A673 (cell line): ENCODE data around the gene MT1B. TPM values are rescaled to one million over a fixed set of nuclear protein-coding genes. Genes with fewer than 3 reads are reported as not detected.

Experiments used
- BruUV-seq: library from RNA; stranded (reverse); fragments of 400-500 nt; replicated peaks from 2 replicates; lab custom pipeline; 2021; lab: Mats Ljungman, UMichigan
- CTCF ChIA-PET: fragments of 300-600 bp; sonication (Branson Sonifier 250); formaldehyde crosslinking; loops from one replicate; lab custom pipeline; 2022; ENCODE audit warnings: antibody characterized with exemption; lab: Charles Lee
- POLR2A ChIA-PET: fragments of 300-600 bp; sonication (Branson Sonifier 250); formaldehyde crosslinking; loops from one replicate; lab custom pipeline; 2022; ENCODE audit warnings: antibody characterized with exemption; ENCODE audit not compliant: low non-redundant PET; lab: Charles Lee
- DNase-seq: peaks from one replicate; pipeline ENCODE4 v3.0.0-alpha.2; 2015; ENCODE audit warnings: low spot score
- H3K27ac ChIP-seq: fragments of 200-600 bp; sonication (generic); 2 replicates; pipeline ENCODE4 v1.5.1; 2016; ENCODE audit warnings: mixed run types, low read depth, mild to moderate bottlenecking, mixed read lengths, antibody characterized with exemption, low read length; ENCODE audit not compliant: poor library complexity, severe bottlenecking
- H3K27me3 ChIP-seq: fragments of 200-600 bp; sonication (generic); replicated peaks from 2 replicates; pipeline ENCODE4 v1.6.1; 2017; ENCODE audit warnings: mixed run types, low read depth, mild to moderate bottlenecking, mixed read lengths, antibody characterized with exemption, low read length; ENCODE audit not compliant: insufficient read depth, poor library complexity
- H3K36me3 ChIP-seq: fragments of 200-600 bp; sonication (generic); 2 replicates; pipeline ENCODE4 v1.6.1; 2016; ENCODE audit warnings: mixed run types, mild to moderate bottlenecking, mixed read lengths, antibody characterized with exemption, low read length; ENCODE audit not compliant: insufficient read depth, poor library complexity, severe bottlenecking
- H3K4me1 ChIP-seq: fragments of 200-600 bp; sonication (generic); 2 replicates; pipeline ENCODE4 v1.6.1; 2017; ENCODE audit warnings: mixed run types, mild to moderate bottlenecking, mixed read lengths, antibody characterized with exemption, low read length; ENCODE audit not compliant: insufficient read depth, poor library complexity, severe bottlenecking
- H3K4me3 ChIP-seq: fragments of 200-600 bp; sonication (generic); 2 replicates; pipeline ENCODE4 v1.5.1; 2016; ENCODE audit warnings: low read depth, mixed run types, mild to moderate bottlenecking, mixed read lengths, low read length; ENCODE audit not compliant: poor library complexity, severe bottlenecking
- H3K9me3 ChIP-seq: fragments of 200-600 bp; sonication (generic); 2 replicates; pipeline ENCODE4 v1.6.1; 2016; ENCODE audit warnings: mixed run types, low read depth, mild to moderate bottlenecking, mixed read lengths, antibody characterized with exemption, low read length; ENCODE audit not compliant: poor library complexity, severe bottlenecking
- EZH2 ChIP-seq: fragments of 200-600 bp; sonication (generic); IDR thresholded peaks from 2 replicates; pipeline ENCODE4 v1.6.1; 2017; ENCODE audit warnings: borderline replicate concordance, low read depth, mild to moderate bottlenecking, mixed read lengths, antibody characterized with exemption, low read length; ENCODE audit not compliant: poor library complexity, severe bottlenecking
- intact Hi-C: fragments of 100-400 bp; cut with micrococcal nuclease; formaldehyde crosslinking; loops from one replicate; pipeline ENCODE4 v1.10.0; 2022; ENCODE audit not compliant: unreplicated experiment
- total RNA-seq: library from RNA; stranded (reverse); gene quantifications from 2 replicates; pipeline ENCODE4 v1.2.3, GENCODE V29; 2021
- TF ChIP-seq, protein P1 (sequence below): fragments of 300-800, 200-600 bp; sonication (generic); conservative IDR thresholded peaks from 2 replicates; pipeline ENCODE4 v1.5.1; 2017; ENCODE audit warnings: low read depth, mild to moderate bottlenecking, antibody characterized with exemption, low read length, moderate library complexity, mixed read lengths

Gene MT1B
- total RNA-seq, 1 experiment from 2014 or later: not detected

DNA sequence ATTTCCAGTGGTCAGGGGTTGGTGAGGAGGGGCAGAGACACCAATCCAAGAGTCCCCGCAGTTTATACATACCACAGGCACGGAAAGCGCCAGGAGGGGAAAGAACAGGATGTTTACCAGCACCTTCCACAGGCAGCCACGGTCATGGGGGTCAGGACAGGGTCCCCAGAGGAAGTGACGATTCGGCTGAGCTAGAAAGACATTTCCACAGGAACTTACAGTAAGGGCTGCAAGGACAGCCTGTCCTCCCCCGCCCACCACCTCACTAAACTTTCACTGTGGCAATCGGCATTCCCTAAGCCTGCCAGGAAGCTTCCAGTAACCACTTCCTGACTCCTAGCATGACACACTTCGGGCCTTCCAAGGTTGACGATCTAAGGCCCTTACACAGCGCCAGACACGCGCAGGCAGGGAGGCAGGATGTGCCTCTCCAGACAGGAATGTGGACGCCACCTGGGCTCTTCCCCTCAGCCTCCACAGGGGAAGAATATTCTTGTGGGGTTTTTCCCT, 44.5 kb upstream of the MT1B start:
- ChIA-PET CTCF (interaction anchor here (0.6 kb wide), 1 partner anchor 15 kb away, joined by 3 read pairs; no protein-coding TSS in a partner anchor), POLR2A (no interaction called here)
- no TSS peak for BruUV-seq
- intact Hi-C loops: loop anchor here (5.0 kb wide), 1 partner anchor 75 kb away; the partner anchor contains the start of gene MT1X
- H3K4me3 ChIP-seq: no peak overlapping the region
- H3K4me1 ChIP-seq: peaks cover 34% of the 10 kb centered on the region
- H3K27ac ChIP-seq: peak overlapping the region; percentile 72
- no peaks in the 10 kb centered on the region for H3K9me3 ChIP-seq
- no peaks in the 10 kb centered on the region for H3K36me3 ChIP-seq
- DNase-seq: no peak
- H3K27me3 ChIP-seq: no peaks in the 10 kb centered on the region
- TF ChIP-seq EZH2: no peak
- TF ChIP-seq, protein P1, sequence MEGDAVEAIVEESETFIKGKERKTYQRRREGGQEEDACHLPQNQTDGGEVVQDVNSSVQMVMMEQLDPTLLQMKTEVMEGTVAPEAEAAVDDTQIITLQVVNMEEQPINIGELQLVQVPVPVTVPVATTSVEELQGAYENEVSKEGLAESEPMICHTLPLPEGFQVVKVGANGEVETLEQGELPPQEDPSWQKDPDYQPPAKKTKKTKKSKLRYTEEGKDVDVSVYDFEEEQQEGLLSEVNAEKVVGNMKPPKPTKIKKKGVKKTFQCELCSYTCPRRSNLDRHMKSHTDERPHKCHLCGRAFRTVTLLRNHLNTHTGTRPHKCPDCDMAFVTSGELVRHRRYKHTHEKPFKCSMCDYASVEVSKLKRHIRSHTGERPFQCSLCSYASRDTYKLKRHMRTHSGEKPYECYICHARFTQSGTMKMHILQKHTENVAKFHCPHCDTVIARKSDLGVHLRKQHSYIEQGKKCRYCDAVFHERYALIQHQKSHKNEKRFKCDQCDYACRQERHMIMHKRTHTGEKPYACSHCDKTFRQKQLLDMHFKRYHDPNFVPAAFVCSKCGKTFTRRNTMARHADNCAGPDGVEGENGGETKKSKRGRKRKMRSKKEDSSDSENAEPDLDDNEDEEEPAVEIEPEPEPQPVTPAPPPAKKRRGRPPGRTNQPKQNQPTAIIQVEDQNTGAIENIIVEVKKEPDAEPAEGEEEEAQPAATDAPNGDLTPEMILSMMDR: no peak

DNA sequence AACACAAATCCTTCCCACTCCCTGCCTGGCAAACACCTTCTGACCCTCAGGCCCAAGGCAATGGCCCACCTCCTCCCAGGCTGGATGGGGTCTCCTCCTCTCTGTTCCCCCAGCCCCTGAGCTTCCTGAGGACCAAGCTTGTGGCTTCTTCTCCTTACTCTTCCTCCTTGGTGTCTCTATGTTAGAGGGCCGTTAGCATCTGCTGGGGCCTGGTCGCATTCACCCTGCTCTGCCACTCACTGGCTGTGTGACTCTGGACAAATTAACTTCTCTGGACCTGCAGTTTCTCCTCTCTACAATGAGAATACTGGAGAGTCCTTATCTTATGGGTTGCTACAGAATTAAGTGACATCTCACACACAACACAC, 44.0 kb upstream of the MT1B start:
- Histone ChIP-seq H3K9me3 (no peaks in the 10 kb centered on the region), H3K36me3 (no peaks in the 10 kb centered on the region), H3K27ac (peak overlapping the region; percentile 72), H3K4me3 (no peak overlapping the region), H3K27me3 (no peaks in the 10 kb centered on the region), H3K4me1 (peaks cover 34% of the 10 kb centered on the region)
- intact Hi-C loops: loop anchor here (5.0 kb wide), 1 partner anchor 75 kb away; the partner anchor contains the start of gene MT1X
- BruUV-seq: TSS peak; percentile 82
- ChIA-PET CTCF (interaction anchor here (0.6 kb wide), 1 partner anchor 15 kb away, joined by 3 read pairs; no protein-coding TSS in a partner anchor), POLR2A (no interaction called here)
- no peak for TF ChIP-seq EZH2
- TF ChIP-seq, protein P1: no peak
- DNase-seq: no peak

DNA sequence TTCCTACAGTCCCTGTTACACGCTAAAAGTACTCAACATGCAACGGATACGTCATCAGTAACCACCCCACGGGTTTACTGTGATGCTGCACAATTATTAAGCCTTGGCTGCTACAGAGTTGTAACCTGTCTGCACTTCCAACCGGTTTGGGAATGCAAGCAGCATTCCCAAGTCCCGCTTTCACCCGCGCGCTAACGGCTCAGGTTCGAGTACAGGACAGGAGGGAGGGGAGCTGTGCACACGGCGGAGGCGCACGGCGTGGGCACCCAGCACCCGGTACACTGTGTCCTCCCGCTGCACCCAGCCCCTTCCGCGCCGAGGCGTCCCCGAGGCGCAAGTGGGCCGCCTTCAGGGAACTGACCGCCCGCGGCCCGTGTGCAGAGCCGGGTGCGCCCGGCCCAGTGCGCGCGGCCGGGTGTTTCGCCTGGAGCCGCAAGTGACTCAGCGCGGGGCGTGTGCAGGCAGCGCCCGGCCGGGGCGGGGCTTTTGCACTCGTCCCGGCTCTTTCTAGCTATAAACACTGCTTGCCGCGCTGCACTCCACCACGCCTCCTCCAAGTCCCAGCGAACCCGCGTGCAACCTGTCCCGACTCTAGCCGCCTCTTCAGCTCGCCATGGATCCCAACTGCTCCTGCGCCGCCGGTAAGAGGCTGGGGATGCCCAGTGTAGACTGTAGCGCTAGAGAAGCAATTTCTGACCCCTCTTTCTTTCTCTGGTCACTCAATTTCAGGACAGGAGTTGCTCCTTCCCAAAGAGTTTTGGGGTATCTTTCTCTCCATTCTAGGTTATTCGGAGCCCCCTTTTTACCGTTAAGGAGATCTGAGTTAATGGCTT, 43.4 kb upstream of the MT1B start, which contains the start of gene MT2A:
MT2A (plus strand) TSS at position 542 of the 833 bp plus-strand sequence; CDS start at position 614, 72 bp downstream.
- Histone ChIP-seq H3K27me3 (no peaks in the 10 kb centered on the region), H3K9me3 (no peaks in the 10 kb centered on the region), H3K36me3 (no peaks in the 10 kb centered on the region), H3K4me1 (peaks cover 34% of the 10 kb centered on the region), H3K27ac (peak within 1 kb of the TSS; percentile 72), H3K4me3 (peak within 1 kb of the TSS; percentile 73)
- intact Hi-C loops: loop anchor here (5.0 kb wide), 1 partner anchor 74 kb away; the partner anchor contains the start of gene MT1X
- BruUV-seq: no TSS peak
- peak; percentile 97 for DNase-seq
- POLR2A ChIA-PET: no interaction called here
- TF ChIP-seq, protein P1: no peak
- no peak for TF ChIP-seq EZH2
- CTCF ChIA-PET: interaction anchor here (1.0 to 1.5 kb wide), 2 partner anchors 16 to 94 kb away, joined by 3 to 7 read pairs; no protein-coding TSS in a partner anchor
